GM12878 (cell line): Measurements from ENCODE around the gene TM6SF1. TPM values are rescaled to one million over a fixed set of nuclear protein-coding genes. Genes with fewer than 3 reads are reported as not detected.
A peak's percentile ranks its signal among the peaks of the same experiment; 100 is the strongest.

Experiments used
- ATF3 ChIP-seq: IDR thresholded peaks from 2 replicates; pipeline ENCODE4 v1.6.1; 2011; ENCODE audit warnings: low read depth, mild to moderate bottlenecking, low read length, moderate library complexity, borderline replicate concordance; ENCODE audit errors: extremely low read depth
- ATF7 ChIP-seq: fragments of 450-650 bp; IDR thresholded peaks from 2 replicates; pipeline ENCODE4 v1.6.1; 2016; ENCODE audit warnings: low read depth, mild to moderate bottlenecking
- CHD1 ChIP-seq: IDR thresholded peaks from 2 replicates; pipeline ENCODE4 v1.6.1; 2012; ENCODE audit warnings: low read depth, low read length, improper control_type of control experiment
- EED ChIP-seq: sonication (generic); IDR thresholded peaks from 2 replicates; pipeline ENCODE4 v1.6.1; 2016; ENCODE audit warnings: antibody characterized with exemption, low read depth
- EP300 ChIP-seq, 2 experiments: fragments of 150-350 bp in 1 of 2; IDR thresholded peaks; 2 replicates each; pipeline ENCODE4 v1.6.1; 2011 to 2012; ENCODE audit warnings: low read depth in 2 of 2, low read length in 2 of 2, borderline replicate concordance in 1 of 2, improper control_type of control experiment in 1 of 2, inconsistent platforms in 1 of 2; ENCODE audit not compliant: control insufficient read depth in 1 of 2
- FOXM1 ChIP-seq: IDR thresholded peaks from 2 replicates; pipeline ENCODE4 v1.6.1; 2012; ENCODE audit warnings: low read depth, mild to moderate bottlenecking, inconsistent platforms, low read length, moderate library complexity
- GATAD2B ChIP-seq: fragments of 450-650 bp; conservative IDR thresholded peaks from 2 replicates; pipeline ENCODE4 v1.6.1; 2017; ENCODE audit warnings: low read depth, mild to moderate bottlenecking, moderate library complexity
- IKZF1 ChIP-seq: fragments of 450-650 bp; conservative IDR thresholded peaks from 2 replicates; pipeline ENCODE4 v1.6.1; 2017; ENCODE audit warnings: antibody characterized with exemption, mild to moderate bottlenecking
- IKZF2 ChIP-seq, 2 experiments: fragments of 450-650 bp; IDR thresholded peaks; 2 replicates each; pipeline ENCODE4 v1.6.1; 2017; ENCODE audit warnings: mild to moderate bottlenecking in 2 of 2, moderate library complexity in 2 of 2
- IRF5 ChIP-seq: fragments of 450-650 bp; IDR thresholded peaks from 2 replicates; pipeline ENCODE4 v1.6.1; 2017; ENCODE audit warnings: borderline replicate concordance
- KAT2A ChIP-seq: conservative IDR thresholded peaks from 2 replicates; pipeline ENCODE4 v1.6.1; 2011; ENCODE audit warnings: low read depth, low read length; ENCODE audit not compliant: control insufficient read depth
- KDM1A ChIP-seq: fragments of 200-600 bp; sonication (generic); IDR thresholded peaks from 2 replicates; pipeline ENCODE4 v1.6.1; 2016; ENCODE audit warnings: borderline replicate concordance
- LARP7 ChIP-seq: fragments of 450-650 bp; IDR thresholded peaks from 2 replicates; pipeline ENCODE4 v1.6.1; 2017; ENCODE audit warnings: mild to moderate bottlenecking
- MYC ChIP-seq: IDR thresholded peaks from 2 replicates; pipeline ENCODE4 v1.6.1; 2011; ENCODE audit warnings: mild to moderate bottlenecking, low read length, moderate library complexity, inconsistent platforms; ENCODE audit not compliant: insufficient read depth, insufficient replicate concordance, insufficient read length, severe bottlenecking
- NFIC ChIP-seq: IDR thresholded peaks from 2 replicates; pipeline ENCODE4 v1.6.1; 2012; ENCODE audit warnings: low read depth, mild to moderate bottlenecking, inconsistent platforms, low read length, moderate library complexity
- NFYB ChIP-seq: IDR thresholded peaks from 2 replicates; pipeline ENCODE4 v1.6.1; 2011; ENCODE audit warnings: low read depth, mild to moderate bottlenecking, low read length, improper control_type of control experiment, moderate library complexity; ENCODE audit not compliant: insufficient read depth
- PAX5 ChIP-seq: IDR thresholded peaks from 2 replicates; pipeline ENCODE4 v1.6.1; 2011; ENCODE audit warnings: low read depth, low read length, borderline replicate concordance
- PKNOX1 ChIP-seq: fragments of 450-650 bp; IDR thresholded peaks from 2 replicates; pipeline ENCODE4 v1.6.1; 2016; ENCODE audit warnings: mild to moderate bottlenecking
- POLR2A ChIP-seq: IDR thresholded peaks from 2 replicates; pipeline ENCODE4 v1.6.1; 2011; ENCODE audit warnings: low read depth, mild to moderate bottlenecking, low read length
- RFX5 ChIP-seq: IDR thresholded peaks from 2 replicates; pipeline ENCODE4 v1.6.1; 2011; ENCODE audit warnings: low read depth, low read length, improper control_type of control experiment
- RUNX3 ChIP-seq: IDR thresholded peaks from 2 replicates; pipeline ENCODE4 v1.6.1; 2012; ENCODE audit warnings: low read length, inconsistent platforms
- SPI1 ChIP-seq: IDR thresholded peaks from 2 replicates; pipeline ENCODE4 v1.6.1; 2011; ENCODE audit warnings: low read depth, mild to moderate bottlenecking, low read length, moderate library complexity, borderline replicate concordance; ENCODE audit not compliant: insufficient read depth
- SREBF1 ChIP-seq: IDR thresholded peaks from 2 replicates; pipeline ENCODE4 v1.6.1; 2012; ENCODE audit warnings: mild to moderate bottlenecking, low read length
- ZBTB4 ChIP-seq: fragments of 450-650 bp; formaldehyde crosslinking; IDR thresholded peaks from 2 replicates; pipeline ENCODE4 v1.4.0; 2022; ENCODE audit warnings: mild to moderate bottlenecking, moderate library complexity
- ZNF217 ChIP-seq: fragments of 450-650 bp; IDR thresholded peaks from 2 replicates; pipeline ENCODE4 v1.6.1; 2017; ENCODE audit warnings: antibody characterized with exemption, mild to moderate bottlenecking
- ZNF24 ChIP-seq: fragments of 450-650 bp; IDR thresholded peaks from 2 replicates; pipeline ENCODE4 v1.6.1; 2017; ENCODE audit warnings: antibody characterized with exemption, mild to moderate bottlenecking
- ZZZ3 ChIP-seq: IDR thresholded peaks from 2 replicates; pipeline ENCODE4 v1.6.1; 2011; ENCODE audit warnings: low read depth; ENCODE audit not compliant: control insufficient read depth, insufficient read length
- polyA plus RNA-seq, 11 experiments: library from polyadenylated mRNA; depleted of rRNA in 4 of 11; unstranded in 6 of 11; stranded (reverse) in 5 of 11; fragments of >200 nt; fragmentation: Nextera tagmentation in 4 of 11; fragmentation: Illumina TruSeq in 1 of 11; extraction: Ambion mirVana in 4 of 11; extraction: Trizol in 1 of 11; gene quantifications; 1 replicate in 1 of 11; 2 replicates in 10 of 11; pipeline versions ENCODE4 v1.2.1 to v1.2.3, GENCODE V29; 2011 to 2016; ENCODE audit warnings: inconsistent platforms in 2 of 11, missing spikeins in 2 of 11, low read depth in 1 of 11
- total RNA-seq, 4 experiments: library from RNA; depleted of rRNA in 3 of 4; stranded (reverse); fragments of >200 nt in 3 of 4; fragmentation: Illumina TruSeq in 1 of 4; extraction: Trizol in 1 of 4; gene quantifications; 2 replicates each; pipeline versions ENCODE4 v1.2.1 to v1.2.3, GENCODE V29; 2013 to 2021

TM6SF1 gene
- total and polyA plus RNA-seq, 10 of the 15 experiments (the other 5 are each of a cell fraction or from before 2014, with no cell fraction given) = 0.56 to 2.7 (median 1.2) TPM

GRCh38 chr15:83092309-83092976 is 15.0 kb upstream of the TM6SF1 start (continued):
- TF ChIP-seq IKZF2 (IDR thresholded peaks at IDR 0.05) (peak in 1 of 2 experiments; percentile 9; a peak in 1 of 4 replicates), ZNF217 (no peak), NFIC (peak; percentile 43), RUNX3 (peak; percentile 36; the same call in 1 of the 2 replicates), POLR2A (peak; percentile 57), PKNOX1 (no peak), NFYB (no peak), SREBF1 (no peak), ZBTB4 (CRISPR knock-in tag) (no peak), SPI1 (peak; percentile 74; the same call in 1 of the 2 replicates), ATF3 (no peak), IKZF1 (no peak), KDM1A (no peak), ATF7 (peak; percentile 48; the same call in 1 of the 2 replicates), ZNF24 (no peak), EP300 (IDR thresholded peaks at IDR 0.05; ENCODE audit: borderline replicate concordance in 1 of 2, control insufficient read depth in 1 of 2, low read depth in 2 of 2, low read length in 2 of 2) (no peak), PAX5 (no peak), ZZZ3 (no peak), RFX5 (no peak), GATAD2B (no peak), FOXM1 (no peak), MYC (no peak), EED (0 out of 2 replicates have a peak, but pooled peaks have one; percentile 37), KAT2A (no peak), IRF5 (no peak), LARP7 (no peak), CHD1 (no peak)
